DMS114 treated with DMSO at 0.1 percent for 48 hours (cell line): ENCODE measurements around the gene STAM.
"Not testable (repeated sequence)": the region's sequence is repeated elsewhere in the genome, so short reads cannot be mapped to it uniquely, and the experiment has no call there.

Source experiments
- DNase-seq: peaks from one replicate; lab custom pipeline; 2025; ENCODE audit not compliant: unreplicated experiment; lab: John Stamatoyannopoulos, UW

Gene STAM

GRCh38 chr10:17643755-17644484 lies at the start of gene STAM:
Gene STAM (plus strand): TSS chr10:17644151. CDS start chr10:17644340, 189 bp downstream.
- peak; percentile 94 for DNase-seq

DNA sequence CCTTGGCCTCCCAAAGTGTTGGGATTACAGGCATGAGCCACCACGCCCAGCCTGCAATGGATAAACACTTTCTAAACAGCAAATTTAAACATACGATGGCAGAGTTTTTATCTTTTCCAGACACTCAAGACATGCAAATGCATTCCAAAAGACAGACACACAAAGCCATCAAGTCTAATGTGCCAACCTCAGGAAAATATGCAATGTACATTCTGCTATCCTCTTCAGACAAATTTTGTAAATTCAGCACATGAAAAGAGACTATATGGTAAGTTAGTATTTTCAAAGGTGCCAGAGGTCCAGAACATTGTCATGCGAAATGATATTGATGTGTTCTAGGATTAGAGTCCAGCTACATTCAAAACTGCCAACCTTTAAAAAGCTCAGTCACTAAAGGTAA lies 46.6 kb upstream of the STAM start:
- DNase-seq, result no peak

GRCh38 chr10:17599089-17599488 lies 44.9 kb upstream of the STAM start:
- no peak for DNase-seq

GRCh38 chr10:17605936-17606335 lies 38.0 kb upstream of the STAM start:
- DNase-seq, result no peak

DNA sequence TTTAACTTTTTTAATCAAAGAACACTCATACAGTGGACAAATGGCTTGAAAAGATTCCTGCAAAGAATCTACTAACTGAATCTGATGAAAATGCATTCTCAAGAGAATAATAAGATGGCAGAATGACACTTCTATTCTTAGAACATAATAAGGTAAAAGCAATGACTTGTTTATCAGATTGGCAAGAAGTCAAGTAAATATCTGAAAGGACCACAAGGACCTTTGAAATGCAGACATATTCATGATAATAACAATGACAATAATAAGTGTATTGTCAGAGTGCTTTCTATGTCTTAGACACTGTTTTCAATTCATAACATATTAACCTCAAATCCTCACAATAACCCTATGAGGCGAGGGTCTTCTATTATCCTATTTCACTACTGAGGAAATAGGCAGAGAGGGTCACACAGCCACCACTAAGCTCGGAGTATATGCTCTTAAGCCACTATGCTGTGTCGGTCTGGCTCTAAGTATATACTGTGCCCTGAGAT lies 37.4 kb upstream of the STAM start:
- DNase-seq, result no peak

DNA sequence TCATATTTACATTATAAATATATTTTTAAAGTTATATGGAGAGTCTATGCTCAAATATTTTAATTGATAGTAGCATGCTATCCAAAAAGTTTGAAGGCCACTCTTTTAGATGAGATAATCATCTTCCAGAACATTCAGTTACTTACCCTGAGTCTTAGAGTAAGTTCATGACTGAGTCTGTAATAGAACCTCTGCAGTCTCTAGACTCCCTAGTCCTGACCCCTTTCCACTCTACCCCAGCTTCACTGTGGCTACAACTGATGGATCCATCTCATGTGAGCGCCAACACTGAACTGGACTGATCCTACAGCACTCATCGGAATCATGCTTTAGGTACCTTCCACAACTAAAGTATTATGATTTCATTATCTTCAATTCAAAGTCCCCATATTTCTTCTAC lies 36.9 kb upstream of the STAM start:
- no peak for DNase-seq

GRCh38 chr10:17607603-17608332 lies 36.2 kb upstream of the STAM start:
- DNase-seq, result peak; percentile 51

GRCh38 chr10:17609523-17610079 lies 34.4 kb upstream of the STAM start:
- no peak for DNase-seq

- DNase-seq, result peak; percentile 20
Observed at GRCh38 chr10:17616403-17617030, 27.4 kb upstream of the STAM start.

DNA sequence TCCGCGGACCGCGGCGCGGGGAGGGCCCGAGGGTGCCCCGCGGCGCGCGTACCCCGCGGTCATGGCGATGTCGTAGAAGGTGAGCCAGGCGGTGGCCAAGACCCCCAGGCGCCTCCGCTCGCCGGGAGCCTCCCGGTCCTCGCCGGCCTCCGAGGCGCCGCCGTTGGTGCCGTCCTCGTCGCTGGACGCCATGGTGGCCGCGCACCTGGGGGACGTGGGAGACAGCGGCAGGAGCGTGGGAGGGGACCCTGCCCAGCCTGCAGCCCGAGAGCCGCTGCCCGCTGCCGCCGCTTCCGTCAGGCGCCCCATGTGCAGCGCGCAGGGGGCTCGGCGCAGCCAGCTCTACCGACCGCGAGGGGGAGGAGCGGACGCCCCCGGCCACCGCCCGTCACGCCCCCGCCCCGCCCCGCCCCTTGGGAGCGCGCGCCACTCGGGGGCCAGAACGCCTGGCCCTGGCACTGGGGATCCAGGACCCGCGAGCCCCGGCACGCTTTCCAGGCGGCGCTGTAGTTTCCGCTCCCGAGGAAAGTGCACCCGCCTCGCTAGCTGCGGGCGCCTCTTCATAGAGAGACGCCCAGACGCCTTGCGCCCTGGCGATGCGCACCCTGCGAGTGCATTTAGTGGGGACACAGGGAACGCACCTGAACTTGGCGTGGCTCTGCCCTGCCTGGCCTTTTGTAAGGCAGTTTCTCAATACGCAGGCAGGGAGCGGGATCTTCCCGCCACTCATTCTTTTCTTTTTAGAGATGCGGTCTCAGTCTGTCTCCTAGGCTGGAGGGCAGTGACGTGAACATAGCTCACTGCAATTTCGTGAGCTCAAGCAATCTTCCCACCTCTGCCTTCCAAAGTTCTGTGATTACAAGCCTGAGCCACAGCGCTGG lies 26.7 kb upstream of the STAM start, which contains the start of gene HACD1:
TSS of gene HACD1 (minus strand) at position 344 of the 881 bp plus-strand sequence. CDS start at position 309, 35 bp downstream.
- DNase-seq, result peak; percentile 27

DNA sequence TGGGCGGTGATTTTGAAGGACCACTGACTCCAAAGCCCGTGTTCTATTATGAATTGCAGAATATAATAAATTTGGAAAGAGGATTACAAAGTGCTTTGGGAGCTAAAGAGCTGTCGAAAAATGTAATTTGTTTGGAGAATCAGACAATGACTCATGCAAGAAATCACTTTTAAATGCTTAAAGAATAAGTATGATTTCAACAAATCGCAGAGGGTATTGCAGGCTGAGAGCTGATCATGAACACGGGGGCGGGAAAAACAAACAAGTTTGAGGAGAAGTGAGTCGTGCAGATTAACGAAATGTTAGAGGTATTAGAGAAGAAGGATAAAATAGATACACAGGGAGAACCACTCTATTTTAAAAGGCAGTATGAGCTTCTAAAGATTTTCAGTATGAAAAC lies 21.9 kb upstream of the STAM start:
- DNase-seq, result no peak

- no peak for DNase-seq
Observed at GRCh38 chr10:17624996-17625395, 19.0 kb upstream of the STAM start.

DNA sequence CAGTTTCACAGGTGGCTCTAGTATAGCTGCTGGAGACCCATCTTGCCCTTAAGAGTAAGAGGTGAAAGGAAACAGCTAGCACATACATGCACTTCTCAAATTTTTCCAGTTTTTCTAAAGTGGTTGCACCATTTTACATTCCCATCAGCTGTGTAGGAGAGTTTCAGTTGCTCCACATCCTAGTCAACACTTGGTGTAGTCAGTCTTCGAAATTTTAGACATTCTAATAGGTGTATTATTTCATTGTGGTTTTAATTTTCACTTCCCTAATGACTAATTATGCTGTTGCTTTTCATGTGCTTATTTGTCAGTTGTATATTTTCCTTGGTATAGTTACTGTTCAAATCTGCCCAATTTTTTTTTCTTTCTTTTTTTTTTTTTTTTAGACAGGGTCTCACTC lies 17.3 kb upstream of the STAM start:
- no peak for DNase-seq

- not testable (repeated sequence) for DNase-seq
Observed at GRCh38 chr10:17632590-17632989, 11.4 kb upstream of the STAM start.

- DNase-seq, result no peak
Observed at GRCh38 chr10:17633353-17633752, 10.6 kb upstream of the STAM start.

GRCh38 chr10:17637869-17638268 lies 6.1 kb upstream of the STAM start:
- DNase-seq, result no peak

GRCh38 chr10:17640331-17640816 lies 3.6 kb upstream of the STAM start:
- DNase-seq, result no peak

DNA sequence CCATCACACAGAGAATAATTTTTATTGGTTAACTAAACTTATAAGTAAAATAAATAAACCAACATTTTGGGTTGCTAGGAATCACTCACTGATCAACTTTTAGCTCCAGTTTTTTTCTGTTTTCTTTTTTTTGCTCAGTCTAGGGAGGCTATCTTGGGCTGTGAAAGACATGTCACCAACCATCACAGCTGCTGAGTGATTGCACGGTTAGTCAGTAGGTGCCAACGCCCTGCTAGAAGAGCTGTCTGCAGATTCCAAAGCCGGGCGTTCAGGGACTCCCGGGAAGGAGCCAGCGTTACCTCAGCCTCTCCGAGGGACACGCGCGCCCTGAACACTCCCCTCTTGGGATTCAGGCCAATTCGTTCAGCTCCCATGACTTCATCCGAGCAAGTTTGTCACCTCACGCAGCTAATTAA lies 604 bp upstream of the STAM start:
- DNase-seq, result no peak

DNA sequence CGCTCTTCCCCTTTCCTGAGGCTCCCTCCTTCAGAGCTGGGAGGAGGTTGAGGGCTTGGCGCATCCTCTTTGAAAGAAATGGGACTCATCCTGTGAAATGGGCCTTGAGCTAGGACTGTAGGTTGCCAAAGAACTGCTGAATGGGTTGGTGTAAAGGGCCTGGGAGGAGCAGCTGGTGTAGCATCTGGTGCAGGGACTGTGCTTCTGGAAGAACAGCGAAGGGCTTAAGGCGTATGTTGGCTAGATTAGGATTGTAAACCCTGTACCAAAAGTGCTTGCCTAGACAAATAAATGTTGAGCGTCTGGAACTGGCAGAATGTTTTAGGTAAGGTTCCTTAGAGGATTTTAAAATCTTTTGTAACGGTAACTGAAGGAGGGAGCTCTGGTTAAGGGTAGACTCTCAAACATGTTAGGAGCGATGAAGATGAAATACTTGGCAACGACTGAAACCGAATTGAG lies 563 bp downstream of the STAM start:
- DNase-seq, result no peak
